NCI-H2227 treated with DMSO at 0.1 percent for 48 hours (cell line): ENCODE measurements around the gene ZNF629.

Experiments used
- DNase-seq: peaks from one replicate; lab custom pipeline; 2025; lab: John Stamatoyannopoulos, UW

ZNF629 gene

DNA sequence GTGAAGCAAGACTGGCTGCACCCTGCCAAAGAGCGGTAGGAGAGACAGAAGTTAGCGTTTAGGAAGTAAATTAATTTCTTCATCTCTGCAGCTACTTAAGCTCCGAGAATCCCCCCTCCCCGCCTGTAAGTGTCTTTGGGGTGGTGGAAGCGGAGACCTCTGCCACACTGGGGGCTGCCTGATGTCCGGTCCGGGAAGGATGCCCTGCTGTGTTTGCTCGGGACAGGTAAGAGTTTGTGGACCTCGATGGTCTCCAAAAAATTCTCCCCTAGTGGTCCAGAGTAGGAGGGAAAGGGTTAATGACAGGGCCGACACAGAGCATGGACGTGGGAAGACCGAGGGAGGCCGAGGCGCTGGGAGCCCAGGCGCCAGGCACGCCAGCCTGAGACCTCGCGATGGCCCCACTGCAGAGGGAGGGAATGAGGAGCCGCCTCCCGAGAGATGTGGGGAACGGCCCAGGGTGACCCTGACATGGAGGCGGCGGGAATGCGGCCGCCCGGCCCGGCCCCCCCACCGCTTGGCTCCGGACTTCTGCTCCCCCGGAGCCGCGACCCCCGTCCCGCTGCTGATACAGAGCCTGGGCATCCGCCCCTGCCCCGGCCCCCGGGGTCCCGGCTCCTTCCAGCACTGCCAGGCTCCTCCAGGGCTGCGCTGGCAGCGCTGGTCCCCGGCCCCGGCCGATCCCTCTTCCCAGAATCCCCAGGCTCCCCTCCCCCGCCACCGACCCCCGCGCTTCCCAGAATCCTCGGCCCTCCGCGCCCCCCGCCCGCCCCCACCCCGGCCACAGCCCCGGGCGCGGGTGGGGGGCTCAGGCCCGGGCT, 680 bp downstream of the ZNF629 start:
- DNase-seq = peak; percentile 21

DNA sequence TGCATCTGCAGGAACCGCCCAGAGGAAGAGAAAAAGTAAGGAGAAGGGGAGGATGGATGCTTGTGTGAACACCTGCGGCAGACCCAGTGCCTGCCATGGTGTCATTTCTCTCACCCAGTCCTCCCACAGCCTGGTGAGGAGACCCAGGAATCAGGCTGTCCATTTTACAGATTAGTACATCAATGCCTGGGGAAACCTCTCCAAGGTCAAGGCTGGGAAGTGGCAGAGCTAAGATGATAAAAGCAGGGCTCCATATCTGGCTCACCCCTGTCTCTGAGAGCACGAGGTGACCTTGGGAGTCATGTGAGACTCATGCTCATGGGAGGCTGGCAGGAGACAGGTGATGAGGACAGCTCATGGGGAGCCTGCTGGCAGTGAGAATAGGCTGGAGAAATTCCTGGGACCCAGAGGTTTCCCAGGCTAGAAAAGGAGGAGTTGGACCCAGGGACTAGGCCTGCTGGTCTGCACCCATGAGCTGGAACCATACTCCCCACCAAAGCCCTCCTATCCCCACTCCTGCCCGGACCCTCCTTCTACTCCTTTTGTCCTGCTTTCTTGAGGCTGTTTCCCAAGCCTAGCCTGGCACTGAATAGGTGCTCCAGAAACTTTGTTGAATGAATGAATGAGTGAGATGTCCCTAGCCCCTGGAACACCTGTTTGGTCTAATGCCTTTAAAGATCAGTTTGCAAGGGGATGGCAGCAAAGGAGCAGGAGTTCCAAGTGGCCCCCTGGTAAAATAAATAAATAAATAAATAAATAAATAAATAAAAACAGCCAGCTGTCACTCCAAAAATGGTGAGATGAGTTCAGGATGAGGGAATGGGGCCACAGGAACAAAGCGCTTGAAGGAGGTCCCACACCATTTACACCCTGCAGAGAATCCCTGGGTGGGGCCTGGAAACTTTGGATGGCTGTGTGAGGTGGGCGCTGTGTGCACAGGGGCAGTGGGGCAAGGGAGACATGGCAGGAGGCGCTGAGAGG, 1.6 kb downstream of the ZNF629 start:
- no peak for DNase-seq

DNA sequence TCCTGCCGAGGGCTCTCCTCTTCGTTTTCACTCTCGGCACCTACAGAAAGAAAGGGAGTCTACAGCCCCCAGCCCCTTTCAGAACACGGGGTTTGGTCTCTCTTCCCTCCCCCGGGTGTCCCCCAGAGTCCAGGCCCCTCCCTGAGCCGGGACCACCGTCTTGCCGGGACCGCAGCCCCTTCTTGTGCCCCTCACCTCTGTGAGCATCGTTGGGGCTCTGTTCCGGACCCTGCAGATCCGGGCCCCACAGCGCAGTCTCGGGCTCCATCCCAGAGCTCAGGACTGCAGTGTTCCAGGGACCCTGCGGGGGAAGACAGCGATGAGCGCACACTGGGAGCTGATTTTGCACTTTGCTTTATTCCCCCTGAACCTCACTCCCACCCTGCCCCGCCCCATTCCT, 2.8 kb downstream of the ZNF629 start:
- DNase-seq = no peak

DNA sequence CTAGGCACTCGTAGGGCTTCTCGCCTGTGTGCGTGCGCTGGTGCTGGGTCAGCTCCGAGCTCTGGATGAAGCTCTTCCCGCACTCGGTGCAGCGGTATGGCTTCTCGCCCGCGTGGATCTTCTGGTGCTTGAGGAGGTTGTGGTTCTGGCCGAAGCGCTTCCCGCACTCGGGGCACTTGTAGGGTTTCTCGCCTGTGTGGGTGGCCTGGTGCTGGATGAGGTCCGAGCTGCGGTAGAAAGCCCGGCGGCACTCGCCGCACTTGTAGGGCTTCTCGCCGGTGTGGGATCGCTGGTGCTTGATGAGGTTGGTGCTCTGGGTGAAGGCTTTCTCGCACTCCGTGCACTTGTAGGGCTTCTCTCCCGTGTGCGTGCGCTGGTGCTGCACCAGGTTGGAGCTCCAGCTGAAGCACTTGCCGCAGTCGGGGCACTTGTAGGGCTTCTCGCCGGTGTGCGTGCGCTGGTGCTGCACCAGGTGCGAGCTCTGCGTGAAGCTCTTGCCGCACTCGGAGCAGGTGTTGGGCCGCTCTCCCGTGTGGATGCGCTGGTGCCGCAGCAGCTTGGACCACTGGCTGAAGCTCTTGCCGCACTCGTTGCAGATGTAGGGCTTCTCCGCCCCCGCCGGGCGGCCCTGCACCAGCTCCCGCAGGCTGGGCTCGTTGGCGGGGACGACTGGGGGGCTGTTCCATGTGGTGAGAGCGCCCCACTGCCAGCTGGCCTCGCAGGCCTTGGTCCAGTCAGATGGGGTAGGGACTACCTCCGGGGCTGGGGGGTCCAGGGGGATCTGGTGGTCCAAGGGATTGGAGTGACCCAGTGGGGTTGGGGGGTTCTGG, 3.5 kb downstream of the ZNF629 start:
- DNase-seq = no peak

DNA sequence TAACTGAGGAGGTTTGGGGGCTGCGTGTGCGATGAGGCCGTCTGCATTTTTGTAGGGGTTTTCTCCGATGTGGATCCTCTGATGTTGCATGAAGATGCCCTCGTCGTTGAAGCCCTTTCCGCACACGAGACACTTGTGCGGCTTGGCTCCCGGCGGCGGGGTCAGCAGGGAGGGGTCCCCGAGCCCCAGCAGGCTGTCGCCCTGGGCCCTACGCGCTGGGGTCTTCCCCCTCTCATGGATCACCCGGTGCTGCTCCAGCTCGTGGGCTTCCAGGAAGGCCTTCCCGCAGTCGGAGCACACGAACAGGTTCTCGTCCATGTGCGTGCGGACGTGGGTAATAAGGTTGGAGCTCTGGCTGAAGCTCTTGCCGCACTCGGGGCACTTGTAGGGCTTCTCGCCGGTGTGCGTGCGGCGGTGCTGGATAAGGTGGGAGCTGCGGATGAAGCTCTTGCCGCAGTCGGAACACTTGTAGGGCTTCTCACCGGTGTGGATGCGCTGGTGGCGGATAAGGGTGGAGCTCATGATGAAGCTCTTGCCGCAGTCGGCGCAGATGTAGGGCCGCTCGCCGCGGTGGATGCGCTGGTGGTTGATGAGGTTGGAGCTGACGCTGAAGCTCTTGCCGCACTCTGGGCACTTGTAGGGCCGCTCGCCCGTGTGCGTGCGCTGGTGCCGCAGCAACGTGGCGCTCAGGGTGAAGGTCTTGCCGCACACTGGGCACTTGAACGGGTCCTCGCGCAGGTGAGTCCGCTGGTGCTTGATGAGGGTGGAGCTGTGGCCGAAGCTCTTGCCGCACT, 4.3 kb downstream of the ZNF629 start:
- DNase-seq = no peak

DNA sequence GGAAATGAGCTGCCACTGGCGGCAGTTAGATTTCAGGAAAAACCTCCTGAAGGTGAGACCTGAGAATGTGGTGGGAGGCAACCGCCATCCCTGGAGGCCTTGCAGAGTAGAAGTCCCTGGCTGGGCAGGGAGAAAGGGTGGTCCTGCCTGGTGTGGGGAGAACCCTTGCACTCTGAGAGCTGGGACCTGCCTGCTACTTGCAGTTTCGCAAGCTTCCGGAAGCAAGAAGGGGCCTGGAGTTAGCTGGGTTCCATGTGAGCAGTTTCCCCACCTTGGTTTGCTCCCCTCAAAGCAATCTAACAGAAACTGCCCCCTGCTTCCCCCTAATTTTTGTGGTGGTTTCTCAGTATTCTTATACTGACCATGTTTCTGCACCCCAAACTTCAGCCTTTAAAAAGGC, 6.5 kb downstream of the ZNF629 start:
- DNase-seq = no peak

DNA sequence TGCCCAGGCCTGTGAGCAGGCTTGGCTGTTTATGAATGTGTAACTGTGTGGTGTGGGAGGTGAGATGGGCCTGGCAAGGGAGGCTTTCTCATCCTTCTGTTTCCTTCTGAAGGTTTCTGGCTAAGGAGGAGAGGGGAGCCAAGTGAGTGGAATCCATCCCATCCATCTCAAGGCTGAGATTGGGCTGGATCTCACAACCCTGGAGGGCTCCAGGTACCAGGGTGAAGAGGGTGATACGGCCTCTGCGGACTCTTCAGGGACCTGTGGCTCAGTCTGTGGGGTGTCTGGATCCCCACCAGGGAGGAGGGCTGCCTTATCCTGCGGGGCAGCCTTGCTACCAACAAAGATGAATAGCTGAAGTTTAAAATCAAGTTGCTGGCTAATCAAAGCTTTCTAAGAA, 7.0 kb downstream of the ZNF629 start:
- no peak for DNase-seq

DNA sequence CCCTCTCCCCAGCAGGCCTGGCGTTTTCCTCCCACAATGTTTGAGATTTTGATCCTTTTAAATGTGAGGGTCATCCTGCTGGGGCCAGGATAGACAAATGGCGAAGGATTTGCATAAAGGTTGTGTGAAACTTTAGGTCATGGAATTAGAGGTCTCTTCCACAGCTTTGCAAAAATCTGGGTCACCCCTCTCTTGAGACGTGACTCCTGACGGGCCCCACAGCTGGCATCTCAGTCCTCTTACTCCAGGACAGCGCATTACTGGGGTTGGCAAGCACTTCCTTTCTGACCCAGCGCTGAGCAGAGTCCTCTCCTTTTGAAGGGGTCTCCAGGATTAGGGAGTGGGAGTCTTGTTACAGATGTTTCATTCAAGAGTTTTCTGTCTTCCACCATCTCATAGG, 7.4 kb downstream of the ZNF629 start:
- DNase-seq = no peak

DNA sequence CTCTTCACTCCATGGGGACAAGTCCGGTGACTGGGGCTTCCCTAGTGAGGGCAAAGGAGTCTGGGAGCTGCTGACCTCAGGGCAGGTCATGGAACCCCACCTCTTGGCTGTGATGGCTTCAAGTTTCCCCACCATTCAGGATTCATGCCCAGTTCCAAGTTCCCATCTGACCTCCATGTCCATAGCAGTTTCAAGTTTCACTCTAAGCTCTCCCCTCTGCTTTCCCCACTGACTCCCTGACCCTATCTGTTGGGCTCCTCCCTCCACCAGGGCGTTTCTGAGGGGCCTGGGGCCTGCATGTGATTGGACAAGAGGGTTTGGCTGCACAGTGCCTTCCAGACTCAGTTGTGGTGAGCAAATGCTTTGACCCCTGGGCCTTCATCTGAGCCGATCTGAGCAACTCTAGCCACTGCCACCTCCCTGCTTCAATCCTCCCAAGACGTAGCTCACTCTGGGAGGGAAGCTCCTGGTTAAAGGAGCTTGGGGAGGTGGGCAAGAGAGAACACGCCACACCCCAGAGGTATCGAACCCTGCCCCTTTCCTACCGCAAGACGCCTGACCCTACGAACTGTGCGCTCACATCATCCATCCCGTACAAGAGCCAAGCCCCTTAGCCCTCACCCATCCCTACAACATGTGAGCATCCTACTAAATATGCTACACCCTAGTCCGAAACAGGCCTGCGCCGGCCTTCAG, 8.3 kb downstream of the ZNF629 start:
- DNase-seq = no peak

DNA sequence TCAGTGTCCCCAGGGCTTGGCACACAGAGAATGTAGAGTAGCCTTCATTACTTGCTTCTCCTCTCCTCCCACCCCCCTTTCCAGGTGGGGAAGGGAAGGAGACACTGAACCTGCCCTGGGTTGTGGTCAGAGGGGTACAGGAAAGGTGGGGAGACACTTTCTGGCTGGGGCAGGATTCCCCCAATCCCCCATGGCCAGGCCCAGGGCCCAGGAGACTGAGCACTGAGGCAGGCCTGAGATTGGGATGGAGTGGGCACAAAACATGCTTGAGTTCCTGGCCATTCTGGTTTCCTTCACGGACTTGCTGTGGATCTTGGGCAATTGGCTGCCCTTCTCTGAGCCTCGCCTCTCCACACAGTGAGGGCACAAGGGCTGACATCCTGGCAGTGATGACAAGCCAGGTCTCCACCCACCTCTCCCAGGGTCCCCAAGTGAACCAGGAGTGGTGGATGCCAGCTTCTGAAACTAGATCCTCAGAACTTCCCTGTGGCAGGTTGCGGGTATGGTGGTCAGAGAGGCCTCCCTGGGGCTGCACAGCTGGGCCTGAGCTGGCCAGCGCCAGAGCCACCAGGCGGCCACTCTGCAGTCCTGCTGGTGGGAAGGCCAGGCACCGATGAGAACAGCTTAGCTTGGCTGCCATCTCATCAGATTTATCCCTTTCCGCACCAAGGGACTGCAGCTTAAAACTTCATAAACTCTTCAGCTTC, 9.3 kb downstream of the ZNF629 start:
- DNase-seq = no peak

DNA sequence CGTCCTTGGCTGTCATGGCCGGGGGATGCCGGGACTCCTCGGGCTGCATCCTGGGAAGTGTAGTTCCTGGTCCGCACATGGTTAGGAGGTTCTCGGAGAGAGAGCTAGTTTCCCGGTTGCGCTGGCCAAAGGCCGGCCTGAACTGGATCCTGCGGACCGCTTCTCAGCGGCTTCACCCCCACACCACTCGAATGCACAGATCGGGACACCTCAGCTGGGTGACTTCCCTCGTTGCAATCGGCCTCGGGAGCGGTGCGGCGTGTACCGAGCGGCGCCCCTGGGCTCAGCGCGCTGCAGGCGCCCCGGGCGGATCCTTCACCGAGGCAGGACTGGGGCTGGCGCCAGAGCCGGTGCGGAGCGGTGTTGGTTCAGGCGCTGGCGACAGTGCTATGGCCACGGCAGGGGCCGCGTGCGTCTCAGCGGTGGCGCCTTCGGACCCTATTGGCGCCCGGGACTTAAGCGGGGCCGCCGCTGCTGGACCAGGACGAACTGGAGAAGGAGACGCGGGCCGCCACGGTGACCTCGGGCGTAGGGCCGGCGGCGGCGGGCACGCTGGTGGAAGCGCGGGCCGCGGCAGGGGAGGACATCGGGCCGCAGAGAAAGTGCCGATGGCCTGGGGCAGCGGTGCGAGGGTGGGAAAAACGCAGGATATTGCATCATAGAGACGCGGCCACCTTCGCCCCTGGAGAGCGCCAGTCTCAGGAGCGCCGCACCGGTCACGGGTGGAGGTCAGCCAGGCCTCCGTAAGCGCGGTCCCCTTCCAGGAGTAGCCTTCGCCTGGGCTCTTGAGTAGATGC, 11.4 kb downstream of the ZNF629 start:
- peak; percentile 78 for DNase-seq

DNA sequence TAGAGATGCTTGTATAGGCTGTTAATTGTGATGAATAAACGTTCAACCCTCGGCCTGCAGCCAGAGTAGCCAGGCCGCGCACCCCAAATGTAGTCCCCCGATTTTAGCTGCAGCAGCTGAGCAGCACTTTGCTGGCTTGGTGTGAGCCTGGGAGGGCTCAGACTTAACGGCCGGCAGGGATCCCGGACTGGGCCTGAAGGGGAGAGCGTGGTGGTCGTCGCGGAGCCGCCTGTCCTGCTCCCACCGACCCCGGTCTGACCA, 11.9 kb downstream of the ZNF629 start:
- DNase-seq = no peak

DNA sequence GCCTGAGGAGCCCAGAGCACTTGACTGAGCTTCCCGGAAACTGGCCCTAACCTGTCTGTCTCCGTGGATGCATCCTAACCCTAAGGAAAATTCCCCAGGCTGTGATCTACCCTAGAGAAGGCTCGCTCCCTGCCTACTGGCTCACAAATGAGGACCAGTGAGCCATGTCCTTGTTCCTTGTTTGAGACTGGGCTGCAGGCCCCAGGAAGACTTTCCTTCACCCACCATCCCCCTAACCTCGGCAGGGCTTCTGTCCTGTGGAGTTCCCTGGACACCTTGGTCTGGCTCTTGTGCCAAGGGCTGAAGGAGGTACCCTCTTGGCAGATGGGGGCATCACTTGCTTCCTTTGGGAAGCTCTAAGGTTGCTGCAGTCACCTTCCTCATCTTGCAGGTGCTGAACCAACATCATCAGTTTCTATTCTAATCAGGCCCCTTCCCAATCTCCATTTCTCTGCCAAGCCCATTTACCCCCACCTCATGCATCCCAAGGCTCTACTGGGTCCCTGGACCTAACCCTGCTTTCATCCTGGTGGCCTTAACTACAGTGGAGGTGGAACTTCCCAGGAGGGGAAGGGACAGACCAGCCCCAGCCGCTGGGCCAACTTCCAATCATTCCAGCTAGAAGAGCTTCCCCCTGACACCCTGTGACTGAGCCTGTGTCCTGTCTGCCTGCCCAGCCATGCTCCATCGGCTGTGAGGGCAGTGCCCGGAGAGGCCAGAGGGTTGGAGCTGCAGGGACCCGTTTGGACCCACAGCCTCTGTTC, 12.5 kb downstream of the ZNF629 start:
- DNase-seq = no peak

DNA sequence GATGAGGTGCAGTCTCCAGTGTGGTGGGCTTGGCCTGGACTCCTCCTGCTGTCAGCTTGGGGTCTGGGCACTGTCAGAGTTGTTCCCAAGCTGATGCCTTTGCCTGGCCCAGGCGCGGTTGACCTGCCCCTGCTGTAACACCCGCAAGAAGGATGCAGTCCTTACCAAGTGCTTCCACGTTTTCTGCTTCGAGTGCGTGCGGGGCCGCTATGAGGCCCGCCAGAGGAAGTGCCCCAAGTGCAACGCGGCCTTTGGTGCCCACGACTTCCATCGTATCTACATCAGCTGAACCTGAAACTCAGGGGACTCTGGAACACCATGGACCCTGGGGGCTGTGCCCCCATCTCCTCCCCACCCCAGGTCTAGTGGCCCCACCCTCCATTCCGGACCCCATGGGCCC, 13.2 kb downstream of the ZNF629 start:
- DNase-seq = no peak

DNA sequence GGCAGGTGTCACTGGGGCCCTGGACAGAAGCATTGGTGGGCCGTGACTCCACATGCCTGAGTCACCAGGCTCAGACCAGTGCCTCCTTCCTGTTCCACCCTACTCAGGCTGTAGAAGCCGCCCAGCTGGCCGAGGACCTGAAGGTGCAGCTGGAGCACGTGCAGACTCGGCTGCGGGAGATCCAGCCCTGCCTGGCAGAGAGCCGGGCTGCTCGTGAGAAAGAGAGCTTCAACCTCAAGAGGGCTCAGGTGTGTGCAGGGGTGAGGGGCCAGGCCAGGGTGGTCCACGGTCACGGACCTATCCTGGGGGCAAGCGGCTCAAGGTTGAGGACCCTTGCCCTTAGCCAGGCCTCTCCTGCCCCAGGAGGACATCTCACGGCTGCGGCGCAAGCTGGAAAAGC, 15.3 kb downstream of the ZNF629 start:
- no peak for DNase-seq

DNA sequence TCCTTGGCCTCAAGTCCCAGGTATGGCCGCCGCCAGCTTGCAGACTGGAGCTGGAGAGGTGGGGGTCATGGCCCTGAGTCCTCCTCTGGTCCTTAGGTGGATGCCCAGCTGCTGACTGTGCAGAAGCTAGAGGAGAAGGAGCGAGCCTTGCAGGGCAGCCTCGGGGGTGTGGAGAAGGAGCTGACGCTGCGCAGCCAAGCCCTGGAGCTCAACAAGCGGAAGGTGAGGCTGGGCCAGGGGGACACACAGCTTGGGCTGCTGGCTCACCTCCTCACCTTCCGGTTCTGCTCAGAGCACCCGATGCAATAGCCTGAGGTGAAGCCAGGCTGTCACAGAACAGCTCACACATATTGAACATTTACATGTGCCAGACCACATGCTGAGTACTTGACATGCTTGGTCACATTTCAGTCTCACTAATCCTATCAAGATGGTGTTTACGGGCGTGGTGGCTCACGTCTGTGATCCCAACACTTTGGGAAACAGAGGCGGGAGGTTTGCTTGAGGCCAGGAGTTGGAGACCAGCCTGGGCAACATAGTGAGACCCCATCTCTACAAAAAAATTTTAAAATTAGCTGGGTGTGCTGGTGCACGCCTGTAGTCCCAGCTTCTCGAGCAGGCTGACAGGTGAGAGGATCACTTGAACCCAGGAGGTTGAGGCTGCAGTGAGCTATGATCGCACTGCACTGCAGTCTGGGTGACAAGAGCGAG, 17.5 kb downstream of the ZNF629 start:
- no peak for DNase-seq

DNA sequence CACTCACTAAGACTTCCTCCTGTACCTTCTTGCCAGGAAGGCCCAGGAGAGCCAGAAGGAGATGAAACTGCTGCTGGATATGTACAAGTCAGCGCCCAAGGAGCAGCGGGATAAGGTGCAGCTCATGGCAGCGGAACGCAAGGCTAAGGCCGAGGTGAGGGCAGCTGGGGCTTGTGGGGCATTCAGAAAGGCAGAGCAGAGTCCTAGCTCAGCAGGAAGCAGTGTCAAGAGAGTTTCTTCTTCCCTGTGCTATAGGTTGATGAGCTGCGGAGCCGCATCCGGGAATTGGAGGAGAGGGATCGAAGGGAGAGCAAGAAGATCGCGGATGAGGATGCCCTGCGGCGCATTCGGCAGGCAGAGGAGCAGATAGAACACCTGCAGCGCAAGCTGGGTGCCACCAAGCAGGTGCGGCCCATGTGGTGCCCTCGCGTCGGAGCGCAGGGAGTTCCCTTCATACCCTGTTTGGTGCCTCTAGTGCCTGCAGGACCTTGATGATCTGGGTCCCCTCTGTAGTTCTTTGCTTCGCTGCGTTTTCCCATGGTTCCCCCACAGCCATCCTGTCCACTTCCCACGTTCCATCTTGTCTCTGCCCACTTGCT, 18.3 kb downstream of the ZNF629 start:
- no peak for DNase-seq
